ENCODE results near the gene BSCL2.
A peak's percentile ranks its signal among the peaks of the same experiment; 100 is the strongest.
"Not testable (repeated sequence)": the region's sequence is repeated elsewhere in the genome, so short reads cannot be mapped to it uniquely, and the experiment has no call there.

BSCL2 gene

DNA sequence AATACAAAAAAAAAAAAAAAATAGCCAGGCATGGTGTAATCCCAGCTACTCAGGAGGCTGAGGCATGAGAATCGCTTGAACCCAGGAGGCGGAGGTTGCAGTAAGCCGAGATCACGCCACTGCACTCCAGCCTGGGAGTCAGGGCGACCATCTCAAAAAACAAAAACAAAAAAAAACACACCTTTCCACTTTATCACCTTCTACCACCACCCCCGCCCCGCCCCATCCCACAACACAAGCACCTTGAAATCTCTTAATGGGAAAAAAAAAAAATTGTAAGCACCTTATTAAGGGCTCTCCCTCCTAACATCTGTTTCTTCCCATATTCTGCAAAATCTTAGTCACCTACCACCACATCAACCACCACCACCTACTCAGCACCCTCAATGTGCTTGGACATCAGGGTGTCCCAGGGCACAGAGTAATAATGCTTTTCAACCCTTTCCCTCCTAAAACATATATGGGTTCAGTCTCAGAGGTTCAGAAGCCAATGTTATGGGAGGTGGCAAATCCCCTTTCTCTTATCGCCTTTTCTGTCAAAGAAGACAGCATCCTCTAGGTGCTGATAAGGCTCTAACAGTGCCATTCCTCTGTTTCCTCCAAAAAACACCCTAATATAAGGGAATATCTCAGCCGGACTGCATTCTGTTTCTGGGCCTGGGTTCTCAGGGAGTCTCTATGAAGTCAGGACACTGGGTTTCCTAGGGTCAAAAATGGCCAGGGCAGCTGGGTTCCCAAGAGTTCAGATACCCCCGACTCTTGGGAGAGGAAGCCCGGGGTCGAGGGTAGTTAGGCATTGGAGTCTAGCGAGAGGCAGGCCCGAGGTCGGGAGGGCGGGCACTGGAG is 54.8 kb downstream of the BSCL2 start:
- no peak for DNase-seq

DNA sequence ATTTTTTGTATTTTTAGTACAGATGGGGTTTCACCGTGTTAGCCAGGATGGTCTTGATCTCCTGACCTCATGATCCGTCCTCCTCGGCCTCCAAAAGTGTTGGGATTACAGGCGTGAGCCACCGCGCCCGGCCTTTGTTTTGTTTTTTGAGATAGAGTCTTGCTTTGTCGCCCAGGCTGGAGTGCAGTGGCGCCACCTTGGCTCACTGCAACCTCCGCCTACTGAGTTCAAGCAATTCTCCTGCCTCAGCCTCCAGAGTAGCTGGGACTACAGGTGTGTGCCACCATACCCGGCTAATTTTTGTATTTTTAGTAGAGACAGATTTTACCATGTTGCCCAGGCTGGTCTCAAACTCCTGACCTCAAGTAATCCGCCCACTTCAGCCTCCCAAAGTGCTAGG is 56.9 kb downstream of the BSCL2 start:
- DNase-seq: not testable (repeated sequence)

DNA sequence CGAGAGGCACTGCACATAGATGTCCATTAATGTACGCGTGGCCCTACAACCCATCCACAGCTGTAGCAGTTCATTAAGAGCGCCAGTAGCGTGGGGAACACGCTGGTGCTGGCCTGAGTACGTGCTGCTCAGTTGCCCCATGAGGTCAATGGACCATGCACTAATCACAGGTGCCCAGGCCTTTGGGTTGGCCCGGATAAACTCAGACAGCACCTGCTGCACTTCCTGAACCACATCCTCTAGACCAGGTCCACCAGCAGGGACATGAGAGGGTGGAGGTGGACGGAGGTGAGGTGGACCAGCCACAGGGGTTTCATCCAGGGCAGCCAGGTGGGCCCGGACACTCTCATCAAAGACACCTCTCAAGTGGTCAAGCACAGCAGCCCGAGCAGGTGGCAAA is 57.7 kb downstream of the BSCL2 start:
- no peak for DNase-seq

DNA sequence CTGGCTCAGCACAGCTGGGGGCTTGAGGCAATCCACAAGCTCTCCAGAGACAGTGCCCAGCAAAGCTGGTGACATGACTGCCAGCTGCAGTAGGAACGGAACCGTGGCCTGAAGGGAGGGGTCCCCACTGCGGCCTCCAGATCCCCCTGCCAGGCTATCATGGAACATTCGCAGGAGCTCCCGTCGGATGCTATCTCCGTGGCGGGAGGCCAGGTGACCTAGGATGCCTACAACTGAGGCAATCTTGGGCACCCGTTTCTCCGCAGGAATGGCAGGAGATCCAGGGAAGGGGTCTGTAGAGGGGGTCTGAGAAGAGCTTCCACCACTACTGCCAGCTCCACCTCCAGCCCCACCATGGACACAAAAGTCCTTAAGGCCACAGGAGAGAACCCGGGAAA is 58.3 kb downstream of the BSCL2 start:
- DNase-seq: no peak

DNA sequence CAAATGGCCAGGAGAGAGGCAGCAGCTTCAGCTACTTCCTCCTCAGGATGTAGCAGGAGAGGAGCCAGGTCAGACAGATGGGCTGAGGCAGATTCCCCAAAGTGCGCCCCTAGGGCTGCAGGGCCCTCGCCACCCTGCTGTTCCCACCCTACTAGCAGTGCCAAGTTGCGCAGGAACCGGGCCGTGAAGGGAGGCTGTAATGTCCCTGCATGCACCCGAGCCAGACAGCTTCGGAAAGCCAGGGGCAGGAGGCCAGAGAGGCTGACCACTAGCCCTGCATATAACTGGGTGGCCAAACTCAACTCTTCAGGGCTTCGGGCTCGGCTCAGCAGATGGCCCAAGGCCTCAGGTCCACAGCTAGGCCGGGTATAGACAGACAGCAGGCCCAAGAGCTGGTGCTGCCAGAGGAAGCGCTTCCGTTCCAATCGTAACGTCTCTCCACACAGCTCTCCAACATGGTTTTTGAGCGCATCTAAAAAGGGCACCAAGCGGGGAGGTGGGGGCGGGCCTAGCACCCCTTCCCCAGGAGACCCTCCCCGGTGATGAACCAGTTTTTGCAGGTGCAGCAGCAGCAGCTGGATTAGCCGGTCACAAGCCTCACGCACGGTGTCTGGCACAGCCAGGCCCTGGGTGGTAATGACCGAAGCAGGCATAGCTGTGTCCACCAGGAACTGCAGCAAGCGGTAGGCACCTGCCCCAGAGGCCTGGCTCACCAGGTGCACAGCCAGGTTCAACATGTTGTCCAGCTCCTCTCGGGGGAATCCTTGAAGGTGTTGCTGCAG is 58.8 kb downstream of the BSCL2 start:
- DNase-seq: no peak

DNA sequence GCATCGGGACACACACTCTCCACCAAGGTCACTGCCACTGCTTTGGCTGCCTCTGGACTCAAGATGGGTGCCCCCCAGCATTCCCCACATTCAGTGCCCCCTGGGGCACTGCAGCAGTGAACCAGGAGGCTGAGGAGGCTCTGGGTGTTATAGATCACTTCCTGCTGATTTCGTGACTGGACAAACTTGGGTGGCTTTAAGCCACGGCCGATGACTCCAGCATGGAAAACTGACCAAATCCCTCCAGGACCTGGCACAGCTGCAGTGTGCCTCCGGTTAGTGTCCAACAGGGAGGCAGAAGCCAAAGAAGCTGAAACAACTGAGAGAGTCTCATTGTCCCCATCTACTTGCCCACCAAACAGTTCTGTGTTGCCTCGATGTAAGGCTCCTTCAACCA is 59.6 kb downstream of the BSCL2 start:
- no peak for DNase-seq

DNA sequence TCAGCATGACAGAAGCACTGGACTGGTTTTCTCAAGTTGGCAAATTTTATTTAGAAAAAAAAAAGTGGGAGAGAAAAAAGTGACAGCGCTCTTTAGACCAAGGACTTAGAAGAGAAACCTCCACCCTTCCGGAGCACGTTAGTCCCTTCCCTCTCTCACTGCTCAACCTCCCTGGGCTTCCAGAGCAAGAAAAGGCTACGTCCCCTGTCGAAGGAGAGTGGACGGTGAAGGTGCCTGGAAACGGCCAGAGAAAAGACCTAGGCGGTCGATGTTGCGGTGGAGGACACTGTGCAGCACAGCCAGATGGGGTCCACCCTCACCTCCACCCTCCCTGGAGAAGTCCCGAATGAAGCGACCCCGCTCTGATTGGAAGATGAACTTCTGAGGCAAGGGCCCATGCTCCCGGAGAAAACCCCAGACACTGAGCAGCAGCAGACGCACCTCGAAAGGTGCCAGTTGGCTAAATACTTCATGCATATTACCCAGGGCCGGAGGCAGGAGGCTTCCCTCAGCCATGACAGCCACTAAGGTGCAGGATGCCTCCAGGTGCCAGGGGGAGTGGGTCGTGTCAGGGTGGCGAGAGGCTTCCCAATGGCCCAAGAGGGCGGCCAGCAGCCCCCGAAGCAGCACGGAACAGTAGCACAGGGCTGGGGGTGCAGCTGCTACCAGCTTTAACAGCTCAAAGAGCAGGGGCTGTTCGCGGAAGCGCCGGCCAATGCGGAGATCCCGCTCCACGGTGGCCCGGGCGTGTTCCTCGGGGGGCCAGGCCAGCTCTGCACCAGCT is 60.2 kb downstream of the BSCL2 start:
- DNase-seq: no peak

DNA sequence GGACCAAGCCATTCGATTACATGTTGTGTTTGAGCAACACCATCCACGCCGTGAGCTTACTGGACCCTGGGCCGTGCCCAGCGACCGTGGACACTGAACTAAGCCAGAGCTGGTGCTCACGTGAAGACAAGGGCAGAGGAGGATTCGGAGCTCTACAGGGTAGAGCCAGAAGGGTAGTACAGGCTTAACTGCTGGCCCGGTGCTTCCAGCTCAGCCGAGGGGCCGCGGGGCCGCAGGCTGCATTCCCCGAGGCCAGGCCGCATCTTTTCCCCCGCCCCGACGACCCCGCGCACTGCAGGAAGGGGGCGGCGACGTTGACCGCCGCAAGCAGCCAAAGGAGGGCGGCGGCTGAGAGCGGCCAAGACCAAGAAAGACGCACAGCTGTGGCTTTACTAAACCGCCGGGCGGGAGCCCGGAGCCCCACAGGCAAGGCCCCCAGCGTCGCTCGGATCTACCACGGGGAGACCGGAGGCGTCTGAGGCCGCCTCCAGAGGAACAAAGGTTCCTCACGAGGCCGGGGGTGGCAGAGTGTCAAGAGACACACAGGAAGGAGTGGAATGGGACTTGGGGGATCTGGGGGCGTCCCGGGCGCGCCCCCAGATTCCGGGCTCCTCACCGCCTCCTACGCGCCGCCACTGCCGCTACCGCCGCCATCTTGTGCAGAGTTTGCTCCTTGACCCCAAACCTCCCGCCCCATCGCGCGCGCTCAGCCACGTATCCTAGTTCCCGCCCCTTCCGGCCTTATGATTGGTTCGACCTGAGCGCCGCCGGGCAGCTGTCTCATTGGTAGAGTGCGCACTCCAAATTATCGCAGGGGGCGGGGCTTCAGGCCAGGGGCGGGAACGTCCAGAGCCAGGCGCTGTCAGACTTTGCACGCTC is 61.0 kb downstream of the BSCL2 start, which contains the start of gene GANAB:
GANAB (minus strand) TSS at position 668 of the 879 bp plus-strand sequence; CDS start at position 654, 14 bp downstream.
- DNase-seq: peak; percentile 96

DNA sequence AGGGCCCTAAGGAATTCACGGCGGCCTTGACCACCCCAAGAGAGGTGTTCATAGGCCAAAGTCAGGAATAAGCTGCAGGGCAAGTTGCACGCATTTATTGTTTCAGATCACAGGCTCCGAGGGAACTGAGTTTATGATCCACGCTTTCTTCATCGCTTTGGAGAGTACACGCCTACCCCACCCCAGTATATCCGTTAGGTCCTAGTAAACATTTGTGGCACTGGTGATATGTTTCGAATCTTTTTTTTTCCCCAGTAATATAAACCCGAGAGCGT is 61.6 kb downstream of the BSCL2 start:
- no peak for DNase-seq

DNA sequence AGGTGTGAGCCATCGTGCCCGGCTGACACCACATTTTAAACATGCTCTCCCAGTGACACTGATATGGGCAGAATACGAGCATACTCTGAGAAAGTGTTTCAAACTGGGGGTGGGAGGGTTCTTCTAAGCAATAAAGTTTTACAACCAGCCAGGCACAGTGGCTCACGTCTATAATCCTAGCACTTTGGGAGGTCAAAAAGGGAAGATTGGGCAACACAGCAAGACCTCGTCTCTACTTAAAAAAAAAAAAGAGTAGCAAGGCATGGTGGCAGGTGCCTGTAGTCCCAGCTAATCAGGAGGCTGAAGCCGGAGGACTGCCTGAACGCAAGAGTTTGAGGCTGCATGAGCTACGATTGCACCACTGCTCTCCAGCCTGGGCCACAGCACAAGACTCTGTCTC is 63.0 kb downstream of the BSCL2 start:
- DNase-seq: no peak
